Brain microvascular endothelial cell (primary cell): Measurements from ENCODE around the gene YWHAH.

ENCODE experiments used
- DNase-seq: peaks from one replicate; pipeline ENCODE4 v3.0.0-alpha.2; 2020
- H3K27ac ChIP-seq: fragments of 250-450 bp; sonication (Bioruptor Pico); 2 replicates; pipeline ENCODE4 v1.5.1; 2020; ENCODE audit warnings: mild to moderate bottlenecking, moderate library complexity
- H3K27me3 ChIP-seq: fragments of 250-450 bp; sonication (Bioruptor Pico); replicated peaks from 2 replicates; pipeline ENCODE4 v1.5.1; 2020; ENCODE audit warnings: mild to moderate bottlenecking
- H3K36me3 ChIP-seq: fragments of 250-450 bp; sonication (Bioruptor Pico); replicated peaks from 2 replicates; pipeline ENCODE4 v1.5.1; 2020; ENCODE audit warnings: mild to moderate bottlenecking
- H3K4me3 ChIP-seq: 2 replicates; pipeline ENCODE4 v1.5.1; 2011; ENCODE audit warnings: low read depth, mild to moderate bottlenecking, control low read depth, low read length, moderate library complexity
- CTCF ChIP-seq: IDR thresholded peaks from 2 replicates; pipeline ENCODE4 v1.5.1; 2011; ENCODE audit warnings: low read depth, mild to moderate bottlenecking, moderate library complexity, low read length, control low read depth, inconsistent platforms; ENCODE audit errors: missing control alignments
- in situ Hi-C: cut with HindIII; loops from 2 replicates; pipeline ENCODE4 v1.10.0; 2017; ENCODE audit warnings: low sequenced_read_pairs, low pct_ligation_motif_present

The YWHAH gene

GRCh38 chr22:31953261-31953660 lies 8.9 kb downstream of the YWHAH start:
- no peak overlapping the region for H3K4me3 ChIP-seq
- H3K27ac ChIP-seq = peak overlapping the region; percentile 29
- no peaks in the 10 kb centered on the region for H3K27me3 ChIP-seq
- in situ Hi-C loops = no loop called here
- TF ChIP-seq CTCF = no peak
- peaks cover 38% of the 10 kb centered on the region for H3K36me3 ChIP-seq
- DNase-seq = no peak

- Histone ChIP-seq H3K4me3 (no peak overlapping the region), H3K36me3 (peaks cover 32% of the 10 kb centered on the region), H3K27me3 (no peaks in the 10 kb centered on the region), H3K27ac (no peak overlapping the region)
- no peak for TF ChIP-seq CTCF
- no peak for DNase-seq
- in situ Hi-C loops = no loop called here
These were observed 10.5 kb downstream of the YWHAH start for GRCh38 chr22:31954535-31955523.

- Histone ChIP-seq H3K36me3 (peaks cover 23% of the 10 kb centered on the region), H3K27ac (no peak overlapping the region), H3K4me3 (no peak overlapping the region), H3K27me3 (no peaks in the 10 kb centered on the region)
- DNase-seq = no peak
- TF ChIP-seq CTCF = no peak
- in situ Hi-C loops = no loop called here
These were observed 12.0 kb downstream of the YWHAH start for GRCh38 chr22:31956360-31956759.

- Histone ChIP-seq H3K36me3 (peaks cover 21% of the 10 kb centered on the region), H3K27ac (no peak overlapping the region), H3K27me3 (no peaks in the 10 kb centered on the region), H3K4me3 (no peak overlapping the region)
- DNase-seq = no peak
- in situ Hi-C loops = no loop called here
- no peak for TF ChIP-seq CTCF
These were observed 13.7 kb downstream of the YWHAH start for GRCh38 chr22:31957970-31958594.

GRCh38 chr22:31958625-31959239 lies 14.4 kb downstream of the YWHAH start:
- Histone ChIP-seq H3K4me3 (no peak overlapping the region), H3K36me3 (peaks cover 21% of the 10 kb centered on the region), H3K27me3 (no peaks in the 10 kb centered on the region), H3K27ac (no peak overlapping the region)
- DNase-seq = no peak
- TF ChIP-seq CTCF = no peak
- in situ Hi-C loops = no loop called here
